Panc1 (cell line): ENCODE measurements around the gene TMEM229B. TPM values are rescaled to one million over a fixed set of nuclear protein-coding genes. Genes with fewer than 3 reads are reported as not detected.

ENCODE experiments used
- ATAC-seq: fragments of 200-7000 bp; cut with Tn5 transposase; 2 replicates; pipeline ENCODE4 v1.9.1; 2020; ENCODE audit warnings: mild to moderate bottlenecking, moderate library complexity
- BruUV-seq: library from RNA; stranded (reverse); fragments of 400-500 nt; replicated peaks from 2 replicates; lab custom pipeline; 2021; lab: Mats Ljungman, UMichigan
- CTCF ChIA-PET: fragments of 300-600 bp; sonication (Branson Sonifier 250); formaldehyde crosslinking; loops from one replicate; lab custom pipeline; 2022; ENCODE audit warnings: antibody characterized with exemption; lab: Charles Lee
- POLR2A ChIA-PET: fragments of 300-600 bp; sonication (Branson Sonifier 250); formaldehyde crosslinking; loops from one replicate; lab custom pipeline; 2022; ENCODE audit warnings: antibody characterized with exemption; lab: Charles Lee
- DNase-seq: peaks from one replicate; pipeline ENCODE4 v3.0.0-alpha.2; 2010; ENCODE audit warnings: low read depth, low spot score
- H3K27ac ChIP-seq: 2 replicates; pipeline ENCODE4 v1.5.1; 2011; ENCODE audit warnings: mild to moderate bottlenecking, low read length, inconsistent platforms
- H3K27me3 ChIP-seq: fragments of 200-500 bp; sonication (Bioruptor generic); 2 replicates; pipeline ENCODE4 v1.6.0; 2014; ENCODE audit warnings: low read length, inconsistent platforms; ENCODE audit not compliant: control insufficient read depth, insufficient read depth
- H3K36me3 ChIP-seq: fragments of 200-500 bp; sonication (Bioruptor generic); 2 replicates; pipeline ENCODE4 v1.5.1; 2014; ENCODE audit warnings: inconsistent platforms, mild to moderate bottlenecking, low read length, moderate library complexity; ENCODE audit not compliant: control insufficient read depth, insufficient read depth
- H3K4me1 ChIP-seq: 2 replicates; pipeline ENCODE4 v1.5.1; 2011; ENCODE audit warnings: inconsistent platforms, mild to moderate bottlenecking, low read length, moderate library complexity; ENCODE audit not compliant: control insufficient read depth, insufficient read depth
- H3K4me3 ChIP-seq, 2 experiments: 2 replicates each; pipeline ENCODE4 v1.5.1; 2011 to 2012; ENCODE audit warnings: low read depth in 2 of 2, low read length in 2 of 2, mild to moderate bottlenecking in 2 of 2, inconsistent platforms in 1 of 2, moderate library complexity in 1 of 2
- H3K9me3 ChIP-seq: fragments of 200-500 bp; sonication (Bioruptor generic); 2 replicates; pipeline ENCODE4 v1.5.1; 2014; ENCODE audit warnings: low read depth, mild to moderate bottlenecking, inconsistent platforms, low read length, moderate library complexity; ENCODE audit not compliant: control insufficient read depth, insufficient read depth
- CTCF ChIP-seq: fragments of 450-650 bp; IDR thresholded peaks from 2 replicates; pipeline ENCODE4 v1.5.1; 2017; ENCODE audit warnings: mild to moderate bottlenecking
- POLR2AphosphoS5 ChIP-seq: IDR thresholded peaks from 2 replicates; pipeline ENCODE4 v1.6.1; 2012; ENCODE audit warnings: mild to moderate bottlenecking, low read depth, low read length, moderate library complexity
- REST ChIP-seq, 2 experiments: IDR thresholded peaks; 2 replicates each; pipeline ENCODE4 v1.6.1; 2011 to 2012; ENCODE audit warnings: low read depth in 2 of 2, control low read depth in 1 of 2, low read length in 1 of 2, mild to moderate bottlenecking in 1 of 2, moderate library complexity in 1 of 2; ENCODE audit not compliant: insufficient read depth in 1 of 2
- SIN3A ChIP-seq: IDR thresholded peaks from 2 replicates; pipeline ENCODE4 v1.6.1; 2012; ENCODE audit warnings: low read depth, mild to moderate bottlenecking, low read length, moderate library complexity, borderline replicate concordance; ENCODE audit not compliant: insufficient read depth
- TCF7L2 ChIP-seq: IDR thresholded peaks from 2 replicates; pipeline ENCODE4 v1.6.1; 2011; ENCODE audit warnings: mild to moderate bottlenecking, low read depth, low read length, inconsistent platforms
- in situ Hi-C: cut with HindIII; loops from 2 replicates; pipeline ENCODE4 v1.10.0; 2016; ENCODE audit warnings: low sequenced_read_pairs, low pct_unique_long_range_greater_than_20kb
- intact Hi-C: fragments of 100-400 bp; cut with micrococcal nuclease; formaldehyde crosslinking; loops from one replicate; pipeline ENCODE4 v1.10.0; 2022; ENCODE audit not compliant: unreplicated experiment
- total RNA-seq: library from RNA; stranded (reverse); gene quantifications from one replicate; pipeline ENCODE4 v1.2.1, GENCODE V29; 2021; ENCODE audit not compliant: unreplicated experiment

The TMEM229B gene
- total RNA-seq, 1 experiment from 2014 or later: 1.6 TPM

GRCh38 chr14:67440513-67440912, 48.0 kb downstream of the TMEM229B start:
- Histone ChIP-seq H3K36me3 (no peaks in the 10 kb centered on the region), H3K4me1 (no peaks in the 10 kb centered on the region), H3K9me3 (no peaks in the 10 kb centered on the region), H3K27me3 (no peaks in the 10 kb centered on the region; the same call in 1 of the 2 replicates), H3K4me3 (no peak overlapping the region), H3K27ac (no peak overlapping the region)
- CTCF ChIA-PET: no interaction called here
- TF ChIP-seq TCF7L2: no peak
- TF ChIP-seq CTCF: no peak
- TF ChIP-seq REST (IDR thresholded peaks at IDR 0.05; ENCODE audit: insufficient read depth in 1 of 2, low read depth in 2 of 2, low read length in 1 of 2): no peak
- TF ChIP-seq SIN3A: no peak
- no peak for TF ChIP-seq POLR2AphosphoS5
- POLR2A ChIA-PET: no interaction called here
- intact Hi-C loops (no loop called here), in situ Hi-C loops (no loop called here)
- ATAC-seq (no peak), DNase-seq (no peak)
- no TSS peak for BruUV-seq

- in situ Hi-C loops: no loop called here
- DNase-seq (no peak), ATAC-seq (no peak)
- ChIA-PET CTCF (no interaction called here), POLR2A (no interaction called here)
- Histone ChIP-seq H3K9me3 (no peaks in the 10 kb centered on the region), H3K4me1 (no peaks in the 10 kb centered on the region), H3K27me3 (no peaks in the 10 kb centered on the region), H3K27ac (no peak overlapping the region), H3K4me3 (no peak overlapping the region), H3K36me3 (no peaks in the 10 kb centered on the region)
- no TSS peak for BruUV-seq
- intact Hi-C loops: no loop called here
- TF ChIP-seq REST (IDR thresholded peaks at IDR 0.05; ENCODE audit: insufficient read depth in 1 of 2, low read depth in 2 of 2, low read length in 1 of 2) (no peak), CTCF (no peak), POLR2AphosphoS5 (no peak), TCF7L2 (no peak), SIN3A (no peak)
Observed at GRCh38 chr14:67438969-67439368, 49.6 kb downstream of the TMEM229B start.
